GM18526 (cell line): Measurements from ENCODE around the gene VEGFC.

Experiments used
- POLR2A ChIP-seq: IDR thresholded peaks from 3 replicates; pipeline ENCODE4 v1.6.1; 2011; ENCODE audit not compliant: insufficient read length; ENCODE audit errors: extremely low read depth

The VEGFC gene, protein sequence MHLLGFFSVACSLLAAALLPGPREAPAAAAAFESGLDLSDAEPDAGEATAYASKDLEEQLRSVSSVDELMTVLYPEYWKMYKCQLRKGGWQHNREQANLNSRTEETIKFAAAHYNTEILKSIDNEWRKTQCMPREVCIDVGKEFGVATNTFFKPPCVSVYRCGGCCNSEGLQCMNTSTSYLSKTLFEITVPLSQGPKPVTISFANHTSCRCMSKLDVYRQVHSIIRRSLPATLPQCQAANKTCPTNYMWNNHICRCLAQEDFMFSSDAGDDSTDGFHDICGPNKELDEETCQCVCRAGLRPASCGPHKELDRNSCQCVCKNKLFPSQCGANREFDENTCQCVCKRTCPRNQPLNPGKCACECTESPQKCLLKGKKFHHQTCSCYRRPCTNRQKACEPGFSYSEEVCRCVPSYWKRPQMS

DNA sequence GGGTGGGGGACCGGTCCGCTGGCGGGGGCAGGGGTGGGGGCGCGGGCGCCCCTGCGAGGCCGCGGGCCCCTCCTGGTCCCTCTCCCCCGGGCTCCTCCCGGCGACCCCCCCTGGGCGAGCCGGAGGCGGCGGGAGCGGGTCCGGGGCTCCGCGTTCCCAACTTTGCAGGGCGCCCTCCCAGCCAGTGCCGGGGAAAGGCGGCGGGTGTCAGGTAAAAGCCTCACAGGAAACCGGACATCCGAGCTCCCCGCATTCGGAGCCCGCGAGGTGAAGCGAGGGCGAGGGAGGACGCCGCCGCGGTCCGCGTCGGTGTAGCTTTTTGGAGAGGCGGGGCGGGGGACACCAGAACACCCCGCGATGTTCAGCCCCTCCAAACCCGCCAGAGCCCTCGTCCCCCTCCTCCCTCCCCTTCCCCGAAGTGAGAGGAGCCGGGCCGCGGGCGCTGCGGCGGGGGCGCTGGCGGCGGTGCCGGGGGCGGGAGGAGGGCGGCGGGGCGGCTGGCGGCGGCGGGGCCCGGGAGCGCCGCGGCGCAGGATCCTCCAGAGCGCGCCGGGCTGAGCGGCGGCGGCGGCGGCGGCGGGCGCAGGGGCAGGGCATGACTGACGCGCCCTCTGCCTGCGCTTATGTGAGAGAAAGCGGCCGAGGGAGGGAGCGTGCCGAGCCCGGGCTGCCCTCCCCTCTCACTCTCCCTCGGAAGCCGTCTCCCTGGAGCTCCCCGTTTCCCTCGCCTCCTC, at the start of gene VEGFC:
VEGFC (minus strand) TSS at position 597 of the 734 bp plus-strand sequence. CDS start 611 bp downstream, outside the sequence.
- TF ChIP-seq POLR2A = no peak

DNA sequence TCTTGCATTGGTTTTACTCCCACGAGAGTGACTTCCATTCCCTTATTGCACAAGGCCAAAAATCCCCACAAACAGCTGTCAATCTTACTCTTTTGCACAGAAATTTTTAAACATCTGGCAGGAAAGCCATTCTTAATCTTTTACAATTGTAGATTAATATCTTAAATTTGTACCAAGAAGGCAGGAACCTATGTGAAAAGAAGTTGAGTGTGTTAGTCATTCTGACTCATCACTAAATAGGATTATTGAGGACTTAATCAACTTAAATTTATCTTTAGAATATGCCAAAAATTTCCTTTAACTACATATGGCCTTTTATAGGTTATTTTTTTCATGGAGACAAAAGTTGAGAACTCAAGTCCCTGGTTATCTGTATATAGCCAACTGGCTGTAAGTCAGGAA, 49.0 kb upstream of the VEGFC start:
- TF ChIP-seq POLR2A = no peak

GRCh38 chr4:176840166-176840565, 47.4 kb upstream of the VEGFC start:
- no peak for TF ChIP-seq POLR2A

DNA sequence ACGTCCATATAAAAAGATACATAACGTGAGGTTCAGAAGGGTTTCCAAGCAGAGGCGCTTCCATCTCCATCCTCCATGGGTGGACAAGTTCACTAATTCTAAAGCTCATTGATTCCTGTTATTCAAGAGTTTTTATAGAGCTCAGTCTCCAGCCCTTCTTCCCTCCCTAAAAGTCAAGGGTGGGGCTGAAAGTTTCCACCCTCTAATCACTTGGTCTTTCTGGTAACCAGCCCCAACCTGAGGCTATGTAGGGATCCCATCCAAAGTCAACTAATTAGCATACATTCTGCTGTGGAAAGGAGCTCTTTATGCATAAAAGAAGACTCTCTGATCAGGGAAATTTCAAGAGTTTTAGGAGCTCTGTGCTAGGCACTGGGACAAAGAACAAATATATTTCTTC, 46.9 kb upstream of the VEGFC start:
- no peak for TF ChIP-seq POLR2A

GRCh38 chr4:176838601-176839433, 46.1 kb upstream of the VEGFC start:
- TF ChIP-seq POLR2A = no peak

DNA sequence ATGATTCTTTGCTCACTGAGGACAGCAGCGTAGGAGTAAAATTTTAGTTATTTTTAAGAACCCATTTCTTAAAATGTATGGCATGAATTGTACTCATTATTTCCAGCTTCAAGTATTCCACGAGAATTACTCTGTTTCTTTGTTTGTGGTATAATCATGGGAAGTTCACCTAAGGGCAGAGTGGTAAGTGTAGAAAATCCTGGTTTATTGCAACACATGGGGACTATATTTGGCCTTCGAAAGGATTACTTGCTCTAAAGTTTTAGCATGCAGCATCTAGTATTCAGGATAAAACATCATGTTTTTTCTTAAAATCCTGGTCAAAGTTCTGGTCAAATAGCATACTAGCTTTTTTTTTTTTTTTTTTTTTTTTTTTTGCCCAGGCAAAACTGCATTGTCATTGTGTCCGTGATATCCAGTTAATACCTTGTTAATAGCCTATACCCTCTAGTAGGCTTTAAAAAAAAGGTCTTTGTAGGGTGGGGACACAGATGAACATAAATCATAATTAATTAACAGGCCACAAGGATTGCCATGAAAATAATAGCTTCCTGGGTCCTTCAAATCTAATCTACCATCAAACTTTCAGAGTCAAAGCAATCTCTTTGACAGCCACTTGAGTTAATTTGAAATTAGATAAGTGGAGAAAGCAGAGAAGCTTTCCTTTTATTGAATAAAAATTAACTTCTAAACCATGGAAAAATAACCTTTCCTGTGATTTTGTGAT, 44.6 kb upstream of the VEGFC start:
- TF ChIP-seq POLR2A = no peak

DNA sequence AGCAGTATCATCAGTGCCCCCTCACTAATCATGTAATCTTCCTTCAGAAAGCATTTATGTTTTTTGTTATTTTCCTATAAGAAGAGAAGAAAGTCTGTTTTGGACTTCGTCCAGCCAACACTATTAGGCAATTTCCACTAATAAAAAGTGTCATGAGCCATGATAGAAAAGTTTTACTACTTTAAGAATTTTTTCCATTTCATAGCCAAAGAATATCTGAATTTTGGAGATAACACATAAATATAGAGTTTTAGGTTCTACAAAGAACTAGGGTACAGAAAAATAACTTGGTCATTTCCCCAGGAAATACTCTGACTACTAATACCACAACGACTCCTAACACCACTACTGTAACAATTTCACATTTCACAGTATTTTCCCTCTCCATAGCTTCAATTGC, 41.8 kb upstream of the VEGFC start:
- TF ChIP-seq POLR2A = no peak

GRCh38 chr4:176833400-176834175, 40.9 kb upstream of the VEGFC start:
- TF ChIP-seq POLR2A = no peak

- TF ChIP-seq POLR2A = no peak
These were observed 38.2 kb upstream of the VEGFC start for GRCh38 chr4:176830971-176831370.

DNA sequence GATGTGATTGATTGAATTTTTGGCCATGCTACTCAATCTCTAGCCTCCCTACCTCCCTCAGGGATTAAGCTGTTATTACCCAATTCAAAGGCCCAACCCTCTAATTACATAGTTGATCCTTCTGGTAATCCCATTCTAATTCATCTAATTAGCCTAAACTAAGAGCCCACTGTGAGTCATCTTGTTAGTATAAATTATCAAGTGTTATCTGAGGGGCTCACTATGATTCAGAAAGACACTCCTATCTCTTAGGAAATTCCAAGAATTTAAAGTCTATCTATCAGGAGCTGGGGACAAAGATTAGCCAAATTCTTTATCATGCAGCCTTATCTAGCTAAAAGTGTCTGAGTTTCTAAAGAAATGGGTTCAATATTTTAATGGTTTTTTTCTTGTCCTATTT, 32.9 kb upstream of the VEGFC start:
- no peak for TF ChIP-seq POLR2A

DNA sequence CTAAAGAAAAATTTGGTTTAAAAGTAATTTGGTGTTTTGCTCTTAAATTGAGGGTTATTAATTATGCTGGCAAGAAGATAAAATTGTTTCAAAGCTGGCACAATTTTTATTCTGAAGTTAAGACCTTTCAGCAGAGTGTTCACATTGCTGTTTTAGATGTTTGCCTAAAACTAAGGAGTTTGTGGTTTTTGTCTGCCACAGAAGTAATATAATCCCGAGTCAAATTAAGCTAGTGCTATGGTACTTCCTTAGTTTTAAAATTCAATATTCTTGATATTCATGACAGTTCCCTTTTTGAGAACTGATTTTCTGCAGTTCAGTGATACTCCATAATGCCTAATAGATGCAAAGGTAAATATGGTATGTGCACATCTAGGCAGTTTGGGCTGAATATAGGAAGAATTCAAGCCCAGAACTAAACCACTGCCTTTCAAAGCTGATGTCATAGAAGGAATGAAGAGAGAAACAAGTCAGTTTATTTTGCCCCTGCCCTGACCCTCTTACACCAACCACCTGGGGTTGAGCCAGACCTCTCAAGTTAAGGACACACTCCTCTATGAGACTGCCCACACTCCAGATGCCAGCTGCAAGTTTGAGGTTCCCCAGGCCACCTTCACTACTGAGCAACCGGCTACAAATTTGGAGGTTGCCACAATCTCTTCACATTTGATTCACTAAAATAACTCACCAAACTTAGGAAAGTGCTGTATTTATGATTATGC, 32.1 kb upstream of the VEGFC start:
- TF ChIP-seq POLR2A = no peak

GRCh38 chr4:176818531-176818930, 25.8 kb upstream of the VEGFC start:
- no peak for TF ChIP-seq POLR2A

DNA sequence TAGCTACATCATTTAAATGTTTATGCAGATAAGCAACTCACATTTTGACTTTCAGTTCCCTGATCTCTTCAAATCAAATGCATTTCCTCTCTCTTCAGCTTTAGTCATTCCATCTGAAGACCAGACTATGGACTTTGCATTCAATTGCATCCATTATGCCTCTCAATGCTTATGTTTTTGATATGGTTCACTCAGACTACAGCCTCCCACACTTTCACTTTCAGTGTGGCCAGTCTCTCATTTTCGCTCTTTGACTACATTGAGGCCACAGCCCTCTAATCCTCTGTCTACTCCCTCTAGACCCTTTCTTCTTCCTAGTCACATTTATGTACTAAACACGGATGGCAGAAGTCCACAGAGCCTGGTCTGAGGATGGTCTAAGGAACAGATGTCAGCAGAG, 24.5 kb upstream of the VEGFC start:
- TF ChIP-seq POLR2A = no peak
